ENCODE data around the gene GYG1.
"Not testable (repeated sequence)": the region's sequence is repeated elsewhere in the genome, so short reads cannot be mapped to it uniquely, and the experiment has no call there.

Gene GYG1

GRCh38 chr3:148987551-148987950 is 3.8 kb upstream of the GYG1 start:
- not testable (repeated sequence) for DNase-seq (ENCODE audit: low read depth in 2 of 2, low spot score in 1 of 2)

DNA sequence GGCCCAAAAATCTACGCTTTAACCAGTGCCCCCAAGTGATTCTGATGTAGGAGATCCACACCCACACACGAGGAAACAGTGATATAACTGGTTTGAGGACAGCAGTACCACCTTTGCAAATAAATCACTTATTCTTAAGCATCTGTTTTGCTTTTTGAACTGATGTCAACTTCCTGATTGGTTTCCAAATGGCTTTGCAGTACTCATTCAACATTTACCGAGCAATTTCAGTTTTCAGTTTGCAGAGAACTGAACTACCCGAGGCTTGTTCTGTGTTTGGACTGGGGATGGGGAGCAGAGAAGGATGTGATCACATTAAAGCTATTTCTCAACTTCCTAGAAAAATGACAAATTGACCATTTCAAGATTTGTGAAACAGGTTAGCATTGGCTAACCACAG is 1.1 kb upstream of the GYG1 start:
- DNase-seq (ENCODE audit: low read depth in 2 of 2, low spot score in 1 of 2), result no peak

- no peak for DNase-seq (ENCODE audit: low read depth in 2 of 2, low spot score in 1 of 2)
Measured at GRCh38 chr3:148992027-148992634, 791 bp downstream of the GYG1 start.

GRCh38 chr3:148992635-148993255 is 1.4 kb downstream of the GYG1 start:
- no peak for DNase-seq (ENCODE audit: low read depth in 2 of 2, low spot score in 1 of 2)

DNA sequence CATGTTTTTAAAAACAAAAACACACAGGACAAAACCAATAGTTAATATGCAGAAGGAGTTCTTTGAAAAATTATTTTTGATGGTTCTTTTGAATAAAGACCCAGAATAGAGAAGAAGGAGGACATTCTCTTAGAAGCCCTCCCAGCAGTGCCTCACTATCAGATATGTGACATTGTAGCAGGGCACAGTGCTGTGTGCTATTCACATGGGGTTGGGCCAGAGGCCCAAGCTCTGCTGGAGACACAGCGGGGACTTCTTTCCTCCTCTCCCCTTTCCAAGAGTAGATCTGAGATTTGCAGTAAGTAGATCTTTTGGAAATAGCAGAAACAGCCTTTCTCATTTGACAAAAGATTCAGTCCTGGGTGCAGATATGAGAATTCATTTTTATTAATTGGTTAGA is 6.3 kb downstream of the GYG1 start:
- no peak for DNase-seq (ENCODE audit: low read depth in 2 of 2, low spot score in 1 of 2)

DNA sequence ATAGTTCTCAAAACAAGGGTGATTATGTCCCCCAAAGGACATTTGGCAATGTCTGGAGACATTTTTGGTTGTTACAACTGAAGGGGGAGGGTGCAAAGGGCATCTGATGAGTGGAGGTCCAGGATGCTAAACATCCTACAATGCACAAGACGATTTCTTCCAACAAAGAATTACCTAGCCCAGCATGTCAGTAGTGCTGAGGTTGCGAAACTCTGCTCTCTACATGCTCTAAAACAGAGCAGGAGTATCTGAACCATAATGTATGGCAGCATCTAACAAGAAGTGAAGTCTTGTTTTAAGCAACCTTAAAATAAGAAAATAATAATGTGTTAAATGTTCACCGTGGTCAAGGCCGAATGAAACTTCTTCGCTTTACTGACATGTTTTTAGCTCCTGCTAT is 7.0 kb downstream of the GYG1 start:
- no peak for DNase-seq (ENCODE audit: low read depth in 2 of 2, low spot score in 1 of 2)

DNA sequence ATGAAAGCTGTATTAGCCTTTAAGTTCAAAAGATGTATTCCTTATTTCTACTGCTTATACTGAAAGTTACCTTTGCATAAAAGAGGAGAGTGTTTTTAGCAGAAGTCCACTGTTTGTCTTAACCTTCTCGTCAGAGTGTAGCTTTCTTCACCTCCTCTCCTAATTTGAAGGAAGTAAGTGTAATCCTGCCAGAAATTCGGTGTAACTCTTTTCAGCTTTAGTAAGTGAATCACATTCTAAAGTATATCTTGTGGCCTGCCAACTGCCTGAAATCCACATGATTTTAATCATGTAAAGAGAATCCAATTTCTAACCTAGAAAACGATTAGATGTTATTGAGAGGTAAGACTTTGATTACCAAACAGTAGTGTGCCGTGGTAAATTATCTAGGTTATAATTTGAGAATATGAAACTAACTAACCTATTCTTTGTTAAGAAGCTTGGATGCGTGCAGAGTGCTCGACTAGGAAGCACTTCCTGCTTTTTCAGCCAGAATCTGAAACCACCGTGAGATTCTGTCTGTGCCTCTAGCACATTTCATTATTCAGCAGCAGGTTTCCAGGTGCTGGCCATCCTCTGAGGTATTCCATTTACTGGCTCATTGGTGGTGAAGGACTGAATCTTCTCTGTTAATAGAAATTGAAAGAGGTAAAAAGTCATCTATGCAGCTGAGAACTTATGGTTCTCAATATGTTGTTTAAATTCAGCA is 7.5 kb downstream of the GYG1 start:
- no peak for DNase-seq (ENCODE audit: low read depth in 2 of 2, low spot score in 1 of 2)

- no peak for DNase-seq (ENCODE audit: low read depth in 2 of 2, low spot score in 1 of 2)
Measured at GRCh38 chr3:148999806-149000205, 8.5 kb downstream of the GYG1 start.

DNA sequence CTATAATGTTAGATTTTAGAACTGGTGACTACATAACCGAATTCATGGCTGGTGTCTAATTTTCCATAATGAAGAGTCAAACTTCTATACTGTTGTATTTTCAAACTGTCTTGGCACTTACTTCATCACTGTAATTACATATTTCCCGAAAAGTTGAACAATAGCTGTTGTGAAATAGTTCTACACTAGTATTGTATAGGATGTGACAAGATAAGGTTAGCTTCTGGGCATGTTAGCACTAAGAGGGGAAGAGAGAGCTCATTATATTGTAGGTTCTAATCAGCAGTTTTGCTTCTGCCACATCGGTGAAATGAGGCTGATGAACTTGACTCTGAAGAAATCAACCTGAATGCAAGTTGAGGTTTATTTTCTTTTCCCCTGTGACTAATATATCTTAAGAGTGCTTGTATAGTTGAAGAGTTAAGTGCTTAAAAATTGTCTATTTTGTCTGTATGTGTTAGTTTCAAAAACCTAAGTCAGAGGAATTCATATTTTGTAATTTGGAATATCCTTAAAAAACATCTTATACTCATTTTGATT is 8.9 kb downstream of the GYG1 start:
- no peak for DNase-seq (ENCODE audit: low read depth in 2 of 2, low spot score in 1 of 2)

GRCh38 chr3:149001727-149002126 is 10.4 kb downstream of the GYG1 start:
- DNase-seq (ENCODE audit: low read depth in 2 of 2, low spot score in 1 of 2), result no peak

DNA sequence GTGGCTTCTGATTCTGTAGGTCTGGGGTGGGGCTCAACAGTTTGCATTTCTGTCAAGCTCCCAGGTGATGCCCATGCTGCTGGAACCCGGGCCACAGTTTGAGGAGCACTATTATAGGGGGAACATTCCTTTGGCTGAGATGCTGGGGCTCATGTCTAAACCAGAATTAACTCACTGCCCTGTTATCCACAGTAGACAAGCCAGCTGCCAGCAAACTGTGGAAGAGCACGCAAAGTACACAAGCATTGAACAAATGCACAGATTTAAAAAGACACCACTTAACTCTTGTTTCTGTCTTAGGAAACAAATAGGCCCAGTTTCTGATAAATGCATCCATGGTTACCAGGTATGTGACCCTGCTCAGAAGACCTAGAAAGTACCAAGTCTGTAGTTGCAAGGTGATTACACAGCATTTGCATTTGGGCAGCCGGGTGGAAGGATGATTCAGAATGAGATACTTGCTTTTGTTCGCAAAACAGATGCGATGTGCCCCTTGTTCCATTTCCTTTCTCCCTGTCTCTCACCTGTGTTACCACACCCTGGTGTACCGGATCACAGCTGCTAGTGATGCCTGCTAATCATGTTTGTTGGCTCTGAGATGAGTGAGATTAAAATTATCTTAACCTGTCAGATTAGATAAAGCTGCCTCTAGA is 12.4 kb downstream of the GYG1 start:
- no peak for DNase-seq (ENCODE audit: low read depth in 2 of 2, low spot score in 1 of 2)

DNA sequence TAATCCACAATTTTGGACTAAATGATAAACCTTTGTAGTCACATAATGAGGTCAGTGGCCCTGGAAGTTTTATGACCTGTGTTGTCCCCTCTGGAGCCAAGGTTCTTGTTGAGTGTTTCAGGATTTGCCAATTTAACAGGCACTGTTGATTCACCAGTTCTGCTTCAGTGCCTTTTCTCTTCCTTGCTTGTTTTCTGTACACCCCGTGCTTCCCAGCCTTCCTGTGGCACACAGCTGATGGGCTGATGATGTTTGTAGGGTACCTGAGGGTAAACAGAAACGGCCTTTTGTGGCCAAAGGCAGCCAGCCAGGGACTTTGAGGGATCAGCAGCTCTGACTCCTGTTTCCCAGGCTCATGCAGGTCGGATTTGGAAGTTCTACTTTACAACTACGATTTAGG is 13.3 kb downstream of the GYG1 start:
- no peak for DNase-seq (ENCODE audit: low read depth in 2 of 2, low spot score in 1 of 2)

DNA sequence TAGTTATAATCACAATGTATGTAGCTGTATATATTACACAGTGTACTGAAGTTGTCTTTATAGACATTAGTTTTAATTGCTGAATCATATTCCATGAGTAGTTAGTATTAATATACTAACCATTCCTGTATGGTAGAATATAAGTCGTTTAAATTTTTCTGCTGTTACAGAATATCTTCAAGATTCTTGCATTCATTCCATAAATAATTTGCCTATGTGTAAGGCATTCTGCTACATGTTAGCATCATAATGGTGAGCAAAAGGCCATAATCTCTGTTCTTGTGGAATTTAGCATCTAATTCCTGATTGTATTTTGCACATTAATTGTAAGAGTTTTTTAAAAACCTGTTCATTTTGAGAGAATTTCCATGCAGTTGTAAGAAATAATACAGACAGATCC is 14.1 kb downstream of the GYG1 start:
- no peak for DNase-seq (ENCODE audit: low read depth in 2 of 2, low spot score in 1 of 2)

- DNase-seq (ENCODE audit: low read depth in 2 of 2, low spot score in 1 of 2), result no peak
Measured at GRCh38 chr3:149007567-149008257, 16.4 kb downstream of the GYG1 start.

DNA sequence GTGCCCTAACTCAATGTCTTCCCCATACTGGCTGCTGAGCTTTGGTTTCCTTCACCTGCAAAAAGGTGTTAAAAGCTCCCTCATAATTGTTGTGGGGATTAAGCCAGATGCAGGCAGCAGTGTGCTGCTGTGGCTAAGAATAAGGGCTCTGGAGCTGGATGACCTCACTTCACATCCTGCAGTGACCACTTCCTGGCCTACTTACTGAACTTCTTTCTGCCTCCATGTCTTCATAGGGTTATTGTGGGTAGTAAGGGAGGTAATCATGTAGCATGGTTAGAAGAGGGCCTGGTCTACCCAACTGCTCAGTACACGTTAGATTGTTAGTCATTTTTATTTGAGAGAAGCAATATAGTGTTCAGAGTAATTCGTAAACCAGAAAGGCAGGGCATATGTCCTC is 18.4 kb downstream of the GYG1 start:
- DNase-seq (ENCODE audit: low read depth in 2 of 2, low spot score in 1 of 2), result no peak

- no peak for DNase-seq (ENCODE audit: low read depth in 2 of 2, low spot score in 1 of 2)
Measured at GRCh38 chr3:149010504-149010951, 19.2 kb downstream of the GYG1 start.

DNA sequence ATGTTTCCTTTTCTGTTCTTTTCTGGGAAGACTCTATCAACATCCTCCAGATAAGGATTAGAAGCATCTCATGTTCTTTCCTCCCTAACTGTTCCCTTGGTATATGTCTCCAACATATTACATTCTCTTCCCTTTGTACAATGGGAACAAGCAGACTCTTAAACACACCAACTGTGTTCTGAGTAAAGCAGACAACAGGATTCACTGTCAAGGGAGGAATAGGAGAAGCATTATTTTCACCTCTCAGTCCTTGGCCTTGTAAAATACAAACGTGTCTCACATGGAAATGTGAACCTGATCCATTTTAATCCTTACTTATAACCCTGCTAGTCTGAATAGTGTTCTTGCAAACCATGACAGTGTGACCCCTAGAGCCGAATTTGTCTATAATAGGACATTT is 19.6 kb downstream of the GYG1 start:
- no peak for DNase-seq (ENCODE audit: low read depth in 2 of 2, low spot score in 1 of 2)

DNA sequence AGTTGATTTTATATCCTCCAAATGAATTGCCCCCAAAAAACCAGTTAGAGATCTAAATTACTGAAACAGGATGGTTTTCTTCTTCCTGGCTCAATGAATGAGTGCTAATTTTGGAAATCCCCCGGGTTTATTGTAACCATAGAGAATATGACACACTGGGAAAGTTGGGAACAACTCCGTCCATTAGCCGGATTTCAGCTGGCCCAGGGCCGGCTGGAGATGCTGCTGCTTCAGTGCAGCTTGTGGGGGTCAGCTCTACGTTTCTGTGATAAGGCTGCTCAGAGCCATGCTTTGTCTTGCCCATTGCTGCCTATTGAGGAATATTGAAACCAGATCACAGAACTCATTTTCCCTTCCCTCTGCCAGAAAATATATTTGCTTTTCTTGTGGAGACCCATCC is 20.3 kb downstream of the GYG1 start:
- no peak for DNase-seq (ENCODE audit: low read depth in 2 of 2, low spot score in 1 of 2)

GRCh38 chr3:149013726-149014125 is 22.4 kb downstream of the GYG1 start:
- DNase-seq (ENCODE audit: low read depth in 2 of 2, low spot score in 1 of 2), result no peak

GRCh38 chr3:149015393-149015792 is 24.1 kb downstream of the GYG1 start:
- DNase-seq (ENCODE audit: low read depth in 2 of 2, low spot score in 1 of 2), result no peak

- DNase-seq (ENCODE audit: low read depth in 2 of 2, low spot score in 1 of 2), result no peak
Measured at GRCh38 chr3:149016242-149016641, 24.9 kb downstream of the GYG1 start.
